GM21717 (cell line): Measurements from ENCODE around the gene KYAT1.
"Not testable (repeated sequence)": the region's sequence is repeated elsewhere in the genome, so short reads cannot be mapped to it uniquely, and the experiment has no call there.

Experiments
- ATAC-seq: cut with Tn5 transposase; IDR thresholded peaks from one replicate; pipeline ENCODE4 v1.9.1; 2021; ENCODE audit warnings: mild to moderate bottlenecking, moderate library complexity; ENCODE audit not compliant: unreplicated experiment

Gene KYAT1

DNA sequence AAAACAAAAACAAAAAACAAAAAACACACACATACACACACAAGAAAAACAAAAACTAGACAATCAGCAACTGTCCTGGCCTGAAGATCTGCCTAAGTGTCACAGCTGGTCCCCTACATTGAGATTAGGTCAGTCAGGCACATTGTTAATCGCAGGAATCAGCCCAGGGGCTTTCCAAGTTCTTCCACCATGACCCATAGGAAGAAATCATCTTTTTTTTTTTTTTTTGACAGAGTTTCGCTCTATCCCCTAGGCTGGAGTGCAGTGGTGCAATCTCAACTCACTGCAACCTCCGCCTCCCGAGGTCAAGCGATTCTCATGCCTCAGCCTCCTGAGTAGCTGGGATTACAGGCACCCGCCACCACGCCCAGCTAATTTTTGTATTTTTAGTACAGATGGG is 38.6 kb downstream of the KYAT1 start:
- ATAC-seq = not testable (repeated sequence)

DNA sequence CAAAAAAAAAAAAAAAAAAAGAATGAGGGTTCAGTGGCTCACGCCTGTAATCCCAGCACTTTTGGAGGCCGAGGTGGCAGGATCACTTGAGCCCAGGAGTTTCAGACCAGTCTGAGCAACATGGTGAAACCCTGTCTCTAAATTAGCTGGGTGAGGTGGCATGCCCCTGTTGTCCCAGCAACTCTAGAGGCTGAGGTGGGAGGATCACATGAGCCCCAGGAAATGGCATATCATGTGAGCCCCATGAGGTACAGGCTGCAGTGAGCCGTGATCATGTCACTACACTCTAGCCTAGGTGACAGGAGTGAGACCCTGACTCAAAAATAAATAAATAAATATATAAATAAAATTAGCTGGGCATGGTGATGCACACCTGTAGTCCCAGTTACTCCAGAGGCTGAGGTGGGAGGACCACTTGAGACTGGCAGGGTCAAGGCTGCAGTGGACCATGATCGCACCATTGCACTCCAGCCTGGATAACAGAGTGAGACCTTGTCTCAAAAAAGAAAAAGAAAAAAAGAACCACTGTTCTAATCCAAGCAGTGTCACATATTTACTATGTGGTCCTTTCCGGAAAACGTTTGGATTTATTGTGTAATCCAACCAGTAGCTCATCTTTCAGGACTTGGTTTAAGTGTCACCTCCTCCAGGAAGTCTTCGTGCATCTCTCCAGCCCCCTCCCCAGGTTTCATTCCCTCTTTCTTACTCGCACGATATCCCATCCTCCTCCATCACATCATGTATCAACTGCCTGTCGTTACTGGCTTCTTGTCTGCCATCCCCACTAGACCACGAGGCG is 39.9 kb downstream of the KYAT1 start:
- ATAC-seq = no peak

- ATAC-seq = no peak
Observed at GRCh38 chr9:128840524-128840923, 41.2 kb downstream of the KYAT1 start.

DNA sequence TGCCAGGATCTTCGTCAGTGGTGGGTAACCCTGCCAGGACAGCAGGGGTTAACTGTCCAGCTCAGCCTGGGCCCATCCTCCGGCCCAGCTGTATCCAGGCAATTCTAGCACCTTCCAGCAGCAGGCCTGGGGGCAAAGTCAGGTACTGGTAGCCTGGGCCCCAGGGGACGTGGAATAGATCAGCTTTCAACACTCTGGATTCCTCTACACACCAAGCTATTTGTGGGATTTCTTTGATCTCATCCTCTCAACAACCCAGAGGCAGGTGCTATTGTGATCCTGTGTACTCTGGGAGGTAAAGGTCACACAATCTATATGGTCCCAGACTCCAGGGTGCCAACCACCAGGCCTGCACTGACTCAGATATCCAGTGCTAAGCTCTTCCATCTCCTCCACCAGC is 43.4 kb downstream of the KYAT1 start:
- ATAC-seq = no peak

GRCh38 chr9:128836509-128837145 is 45.1 kb downstream of the KYAT1 start:
- no peak for ATAC-seq

- no peak for ATAC-seq
Observed at GRCh38 chr9:128835246-128836210, 46.2 kb downstream of the KYAT1 start.

DNA sequence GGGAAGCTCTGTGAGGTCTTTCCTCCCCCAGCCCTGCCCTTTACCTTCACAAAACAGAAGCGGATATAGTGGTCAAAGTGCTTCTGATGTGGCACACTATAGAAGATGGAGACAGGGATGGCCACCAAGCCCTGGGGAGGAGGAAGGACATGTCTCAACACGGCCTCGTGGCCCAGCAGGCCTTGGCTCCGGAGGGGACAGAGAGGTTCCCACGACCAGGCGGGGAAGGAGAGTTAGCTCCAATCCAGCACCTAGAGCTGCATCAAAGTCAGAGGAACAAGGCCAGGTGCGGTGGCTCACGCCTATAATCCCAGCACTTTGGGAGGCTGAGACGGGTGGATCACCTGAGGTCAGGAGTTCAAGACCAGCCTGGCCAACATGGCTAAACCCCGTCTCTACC is 48.1 kb downstream of the KYAT1 start:
- ATAC-seq = no peak

GRCh38 chr9:128829477-128830251 is 52.1 kb downstream of the KYAT1 start, which contains the start of gene SPOUT1:
Gene SPOUT1 (minus strand): TSS chr9:128829794. CDS start chr9:128829780, 14 bp downstream.
- peak; percentile 96 for ATAC-seq

DNA sequence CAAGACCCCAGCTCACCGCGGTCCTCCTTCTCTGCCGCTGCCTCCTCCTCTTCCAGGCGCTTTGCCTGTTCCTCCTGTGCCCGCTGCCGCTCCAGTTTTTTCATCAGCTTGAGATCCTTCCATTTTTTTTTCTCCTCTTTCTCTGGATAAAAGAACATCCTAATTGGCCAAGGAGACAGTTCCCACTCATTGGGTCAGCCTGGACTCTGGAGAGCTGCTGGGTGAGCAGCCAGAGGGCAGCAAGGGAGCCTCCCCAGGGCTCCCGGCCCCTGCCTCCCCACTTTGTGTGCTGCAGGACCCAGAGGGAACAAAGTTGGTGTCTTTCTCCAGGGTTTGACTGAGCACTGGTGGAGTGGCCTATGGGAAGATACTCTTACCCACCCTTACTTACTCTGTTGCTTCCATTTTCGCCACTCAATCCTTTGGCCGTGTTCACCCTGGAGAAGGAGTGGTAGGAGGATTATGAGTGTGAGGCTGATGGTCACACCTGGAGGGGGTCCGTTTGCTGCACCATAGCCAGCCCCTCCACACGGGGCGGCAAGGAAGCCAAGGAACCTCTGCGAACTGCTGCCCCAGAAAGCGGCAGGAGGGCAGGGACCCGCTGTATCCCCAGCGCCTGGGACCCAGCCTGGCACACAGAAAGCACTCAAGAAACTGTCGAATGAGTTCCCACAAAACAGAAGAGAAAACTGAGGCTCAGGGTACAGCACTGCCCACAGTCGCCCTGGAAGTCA is 52.9 kb downstream of the KYAT1 start:
- ATAC-seq = peak; percentile 5

GRCh38 chr9:128828267-128828666 is 53.5 kb downstream of the KYAT1 start:
- ATAC-seq = no peak

- no peak for ATAC-seq
Observed at GRCh38 chr9:128825923-128826700, 55.6 kb downstream of the KYAT1 start.

DNA sequence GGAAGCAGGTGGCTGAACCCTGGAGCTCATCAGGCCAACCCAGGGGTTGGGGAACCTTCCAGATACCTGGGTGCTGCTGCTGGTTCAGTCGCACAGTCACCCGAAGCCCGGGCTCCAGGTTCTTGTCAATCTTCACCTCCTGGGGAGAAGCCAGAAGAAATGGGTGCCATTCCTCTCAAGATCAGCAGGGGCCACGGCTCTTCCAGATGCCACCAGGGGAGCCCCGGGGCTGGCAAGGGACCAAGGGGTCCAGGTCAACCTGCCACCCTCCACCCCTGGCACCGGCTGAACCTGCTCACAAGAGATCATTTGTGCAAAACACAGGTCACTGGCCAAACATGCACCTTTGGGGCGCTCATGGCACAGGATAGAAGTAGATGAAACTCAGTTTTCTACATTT is 56.8 kb downstream of the KYAT1 start:
- ATAC-seq = no peak

DNA sequence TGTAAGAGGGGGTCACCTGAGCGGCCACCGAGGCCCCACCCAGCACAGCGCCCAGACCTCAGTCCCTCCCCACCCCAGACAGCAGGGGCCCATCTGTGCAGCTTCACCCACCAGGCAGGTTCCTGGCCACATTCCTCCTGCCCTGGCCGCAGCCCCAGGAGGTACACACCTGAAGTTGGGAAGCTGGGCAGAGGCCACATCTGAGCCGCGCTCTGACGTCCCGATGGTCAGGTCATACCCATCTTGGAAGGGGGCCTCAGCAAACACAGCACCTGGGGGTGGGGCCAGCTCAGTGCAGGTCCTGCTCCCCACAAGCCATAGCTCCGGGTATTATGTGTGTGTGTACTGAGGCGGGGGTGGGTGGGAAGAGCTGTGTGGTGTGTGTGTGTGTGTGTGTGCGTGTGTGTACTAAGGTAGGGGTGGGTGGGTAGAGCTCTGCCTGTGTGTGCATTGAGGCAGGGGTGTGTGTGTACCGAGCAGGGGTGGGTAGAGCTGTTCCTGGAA is 57.8 kb downstream of the KYAT1 start:
- ATAC-seq = no peak

GRCh38 chr9:128823362-128823902 is 58.3 kb downstream of the KYAT1 start:
- no peak for ATAC-seq

DNA sequence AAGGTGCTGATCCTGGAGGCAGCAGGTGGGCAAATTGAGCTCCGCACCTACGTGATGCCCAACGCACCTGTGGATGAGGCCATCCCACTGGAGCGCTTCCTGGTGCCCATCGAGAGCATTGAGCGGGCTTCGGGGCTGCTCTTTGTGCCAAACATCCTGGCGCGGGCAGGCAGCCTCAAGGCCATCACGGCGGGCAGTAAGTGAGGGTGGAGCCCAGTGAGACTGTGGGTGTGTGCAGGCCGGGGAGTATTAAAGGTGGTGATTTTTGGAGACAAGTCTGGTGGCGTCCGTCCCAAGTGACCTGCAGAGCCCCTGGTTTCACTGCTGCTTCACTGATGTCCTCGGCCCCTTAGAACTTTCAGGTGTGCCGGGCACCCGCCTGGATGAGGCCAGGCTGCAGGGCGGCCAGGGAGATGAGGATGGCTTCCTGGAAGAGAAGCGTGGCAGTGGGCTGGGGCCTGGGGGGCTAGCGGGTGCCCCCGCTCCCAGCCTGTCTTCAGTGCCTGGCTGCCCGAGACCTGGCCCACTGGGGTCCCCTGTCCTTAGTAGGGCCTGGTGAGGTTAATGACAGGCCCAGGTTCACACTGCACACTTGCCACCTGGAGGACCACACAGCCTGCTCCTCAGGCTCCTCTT is 59.2 kb downstream of the KYAT1 start:
- ATAC-seq = no peak

GRCh38 chr9:128821584-128822406 is 60.0 kb downstream of the KYAT1 start:
- no peak for ATAC-seq
